K562 (cell line): Measurements from ENCODE around the gene SEBOX. TPM values are rescaled to one million over a fixed set of nuclear protein-coding genes. Genes with fewer than 3 reads are reported as not detected.
A peak's percentile ranks its signal among the peaks of the same experiment; 100 is the strongest.

Experiments used
- KDM4B ChIP-seq, 2 experiments: fragments of 450-650 bp in 1 of 2; sonication (generic) in 1 of 2; IDR thresholded peaks; 2 replicates each; pipeline ENCODE4 v1.6.1; 2016 to 2017; ENCODE audit warnings: borderline replicate concordance in 2 of 2, antibody characterized with exemption in 1 of 2, low read depth in 1 of 2, mild to moderate bottlenecking in 1 of 2
- ZBTB17 ChIP-seq: fragments of 450-650 bp; formaldehyde crosslinking; IDR thresholded peaks from 2 replicates; pipeline ENCODE4 v1.4.0; 2020; ENCODE audit warnings: mild to moderate bottlenecking
- polyA plus RNA-seq, 8 experiments: library from polyadenylated mRNA; depleted of rRNA in 4 of 8; stranded (reverse) in 5 of 8; unstranded in 3 of 8; fragments of >200 nt; fragmentation: Nextera tagmentation in 2 of 8; fragmentation: Illumina TruSeq in 1 of 8; extraction: Ambion mirVana in 2 of 8; extraction: Trizol in 1 of 8; gene quantifications; 2 replicates each; pipeline versions ENCODE4 v1.2.1 to v1.2.3, GENCODE V29; 2011 to 2014; ENCODE audit warnings: inconsistent platforms in 1 of 8, missing spikeins in 1 of 8
- total RNA-seq, 7 experiments: library from RNA; depleted of rRNA in 6 of 7; stranded (reverse); fragments of >200 nt in 6 of 7; fragmentation: Illumina TruSeq in 2 of 7; extraction: Trizol in 2 of 7; gene quantifications; 2 replicates each; pipeline versions ENCODE4 v1.2.1 to v1.2.3, GENCODE V29; 2011 to 2021; ENCODE audit warnings: low replicate concordance in 1 of 7
- TF ChIP-seq, protein P1 (sequence below): fragments of 450-650 bp; IDR thresholded peaks from 2 replicates; pipeline ENCODE4 v1.6.1; 2016; ENCODE audit warnings: mild to moderate bottlenecking, moderate library complexity

Gene SEBOX
- total and polyA plus RNA-seq, 9 of the 15 experiments (the other 6 are each of a cell fraction or from before 2014, with no cell fraction given), result not detected

DNA sequence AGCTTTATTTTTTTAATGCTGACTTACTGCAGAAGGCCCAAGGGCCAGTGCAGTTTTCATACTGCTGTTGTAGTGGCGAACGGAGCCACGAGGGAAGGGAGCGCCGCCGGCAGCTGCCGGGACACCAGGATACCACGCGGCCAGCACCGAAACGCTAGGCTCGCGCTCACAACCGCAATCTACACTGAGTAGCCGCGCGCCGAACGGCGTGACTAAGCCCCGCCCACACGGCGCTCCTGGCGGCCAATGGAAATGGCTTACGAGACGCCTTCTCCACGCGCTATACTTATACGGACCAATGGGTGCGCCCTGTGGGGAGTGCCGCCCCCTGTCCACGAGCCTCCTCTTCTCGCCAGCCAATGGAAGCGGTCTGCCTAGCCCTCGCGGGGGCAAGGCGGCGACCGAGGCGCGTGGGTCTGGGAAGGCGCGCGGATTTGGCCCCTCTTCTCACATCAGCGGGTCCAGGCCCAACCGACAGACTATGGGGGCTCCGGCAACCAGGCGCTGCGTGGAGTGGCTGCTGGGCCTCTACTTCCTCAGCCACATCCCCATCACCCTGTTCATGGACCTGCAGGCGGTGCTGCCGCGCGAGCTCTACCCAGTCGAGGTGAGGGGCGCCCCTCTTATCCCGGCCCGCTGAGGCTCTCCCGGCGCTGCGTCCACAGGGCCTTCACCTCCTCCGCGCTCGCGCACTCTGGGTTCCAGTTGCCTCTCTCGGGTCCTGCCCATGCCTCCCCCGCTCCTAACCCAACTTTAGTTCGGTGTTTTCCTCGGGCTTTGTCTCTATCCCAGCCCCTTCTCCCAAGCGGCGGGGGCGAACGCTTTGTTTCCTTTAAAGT, 46.0 kb downstream of the SEBOX start, which contains the start of gene TMEM97 (continued):
- TF ChIP-seq, protein P1, sequence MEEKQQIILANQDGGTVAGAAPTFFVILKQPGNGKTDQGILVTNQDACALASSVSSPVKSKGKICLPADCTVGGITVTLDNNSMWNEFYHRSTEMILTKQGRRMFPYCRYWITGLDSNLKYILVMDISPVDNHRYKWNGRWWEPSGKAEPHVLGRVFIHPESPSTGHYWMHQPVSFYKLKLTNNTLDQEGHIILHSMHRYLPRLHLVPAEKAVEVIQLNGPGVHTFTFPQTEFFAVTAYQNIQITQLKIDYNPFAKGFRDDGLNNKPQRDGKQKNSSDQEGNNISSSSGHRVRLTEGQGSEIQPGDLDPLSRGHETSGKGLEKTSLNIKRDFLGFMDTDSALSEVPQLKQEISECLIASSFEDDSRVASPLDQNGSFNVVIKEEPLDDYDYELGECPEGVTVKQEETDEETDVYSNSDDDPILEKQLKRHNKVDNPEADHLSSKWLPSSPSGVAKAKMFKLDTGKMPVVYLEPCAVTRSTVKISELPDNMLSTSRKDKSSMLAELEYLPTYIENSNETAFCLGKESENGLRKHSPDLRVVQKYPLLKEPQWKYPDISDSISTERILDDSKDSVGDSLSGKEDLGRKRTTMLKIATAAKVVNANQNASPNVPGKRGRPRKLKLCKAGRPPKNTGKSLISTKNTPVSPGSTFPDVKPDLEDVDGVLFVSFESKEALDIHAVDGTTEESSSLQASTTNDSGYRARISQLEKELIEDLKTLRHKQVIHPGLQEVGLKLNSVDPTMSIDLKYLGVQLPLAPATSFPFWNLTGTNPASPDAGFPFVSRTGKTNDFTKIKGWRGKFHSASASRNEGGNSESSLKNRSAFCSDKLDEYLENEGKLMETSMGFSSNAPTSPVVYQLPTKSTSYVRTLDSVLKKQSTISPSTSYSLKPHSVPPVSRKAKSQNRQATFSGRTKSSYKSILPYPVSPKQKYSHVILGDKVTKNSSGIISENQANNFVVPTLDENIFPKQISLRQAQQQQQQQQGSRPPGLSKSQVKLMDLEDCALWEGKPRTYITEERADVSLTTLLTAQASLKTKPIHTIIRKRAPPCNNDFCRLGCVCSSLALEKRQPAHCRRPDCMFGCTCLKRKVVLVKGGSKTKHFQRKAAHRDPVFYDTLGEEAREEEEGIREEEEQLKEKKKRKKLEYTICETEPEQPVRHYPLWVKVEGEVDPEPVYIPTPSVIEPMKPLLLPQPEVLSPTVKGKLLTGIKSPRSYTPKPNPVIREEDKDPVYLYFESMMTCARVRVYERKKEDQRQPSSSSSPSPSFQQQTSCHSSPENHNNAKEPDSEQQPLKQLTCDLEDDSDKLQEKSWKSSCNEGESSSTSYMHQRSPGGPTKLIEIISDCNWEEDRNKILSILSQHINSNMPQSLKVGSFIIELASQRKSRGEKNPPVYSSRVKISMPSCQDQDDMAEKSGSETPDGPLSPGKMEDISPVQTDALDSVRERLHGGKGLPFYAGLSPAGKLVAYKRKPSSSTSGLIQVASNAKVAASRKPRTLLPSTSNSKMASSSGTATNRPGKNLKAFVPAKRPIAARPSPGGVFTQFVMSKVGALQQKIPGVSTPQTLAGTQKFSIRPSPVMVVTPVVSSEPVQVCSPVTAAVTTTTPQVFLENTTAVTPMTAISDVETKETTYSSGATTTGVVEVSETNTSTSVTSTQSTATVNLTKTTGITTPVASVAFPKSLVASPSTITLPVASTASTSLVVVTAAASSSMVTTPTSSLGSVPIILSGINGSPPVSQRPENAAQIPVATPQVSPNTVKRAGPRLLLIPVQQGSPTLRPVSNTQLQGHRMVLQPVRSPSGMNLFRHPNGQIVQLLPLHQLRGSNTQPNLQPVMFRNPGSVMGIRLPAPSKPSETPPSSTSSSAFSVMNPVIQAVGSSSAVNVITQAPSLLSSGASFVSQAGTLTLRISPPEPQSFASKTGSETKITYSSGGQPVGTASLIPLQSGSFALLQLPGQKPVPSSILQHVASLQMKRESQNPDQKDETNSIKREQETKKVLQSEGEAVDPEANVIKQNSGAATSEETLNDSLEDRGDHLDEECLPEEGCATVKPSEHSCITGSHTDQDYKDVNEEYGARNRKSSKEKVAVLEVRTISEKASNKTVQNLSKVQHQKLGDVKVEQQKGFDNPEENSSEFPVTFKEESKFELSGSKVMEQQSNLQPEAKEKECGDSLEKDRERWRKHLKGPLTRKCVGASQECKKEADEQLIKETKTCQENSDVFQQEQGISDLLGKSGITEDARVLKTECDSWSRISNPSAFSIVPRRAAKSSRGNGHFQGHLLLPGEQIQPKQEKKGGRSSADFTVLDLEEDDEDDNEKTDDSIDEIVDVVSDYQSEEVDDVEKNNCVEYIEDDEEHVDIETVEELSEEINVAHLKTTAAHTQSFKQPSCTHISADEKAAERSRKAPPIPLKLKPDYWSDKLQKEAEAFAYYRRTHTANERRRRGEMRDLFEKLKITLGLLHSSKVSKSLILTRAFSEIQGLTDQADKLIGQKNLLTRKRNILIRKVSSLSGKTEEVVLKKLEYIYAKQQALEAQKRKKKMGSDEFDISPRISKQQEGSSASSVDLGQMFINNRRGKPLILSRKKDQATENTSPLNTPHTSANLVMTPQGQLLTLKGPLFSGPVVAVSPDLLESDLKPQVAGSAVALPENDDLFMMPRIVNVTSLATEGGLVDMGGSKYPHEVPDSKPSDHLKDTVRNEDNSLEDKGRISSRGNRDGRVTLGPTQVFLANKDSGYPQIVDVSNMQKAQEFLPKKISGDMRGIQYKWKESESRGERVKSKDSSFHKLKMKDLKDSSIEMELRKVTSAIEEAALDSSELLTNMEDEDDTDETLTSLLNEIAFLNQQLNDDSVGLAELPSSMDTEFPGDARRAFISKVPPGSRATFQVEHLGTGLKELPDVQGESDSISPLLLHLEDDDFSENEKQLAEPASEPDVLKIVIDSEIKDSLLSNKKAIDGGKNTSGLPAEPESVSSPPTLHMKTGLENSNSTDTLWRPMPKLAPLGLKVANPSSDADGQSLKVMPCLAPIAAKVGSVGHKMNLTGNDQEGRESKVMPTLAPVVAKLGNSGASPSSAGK, result peak; percentile 94
- TF ChIP-seq KDM4B (IDR thresholded peaks at IDR 0.05; ENCODE audit: borderline replicate concordance in 2 of 2, low read depth in 1 of 2), result peak in 1 of 2 experiments; percentile 23; a peak in 1 of 4 replicates
- TF ChIP-seq ZBTB17 (CRISPR knock-in tag), result peak; percentile 63; the same call in 1 of the 2 replicates
